OCI-LY3 (cell line): ENCODE measurements around the gene ARHGAP8.
A peak's percentile ranks its signal among the peaks of the same experiment; 100 is the strongest.

ENCODE experiments used
- H2AFZ ChIP-seq: fragments of 200-600, 300-600 bp; shearing (Covaris generic); 2 replicates; pipeline ENCODE4 v1.6.0; 2014; ENCODE audit warnings: antibody characterized with exemption, low read depth, low read length
- H3K27ac ChIP-seq: fragments of 200-600, 300-600 bp; sonication (generic); 2 replicates; pipeline ENCODE4 v1.5.1; 2014; ENCODE audit warnings: mild to moderate bottlenecking, low read length, moderate library complexity, mixed read lengths
- H3K27me3 ChIP-seq: fragments of 200-600, 300-600 bp; sonication (generic); 2 replicates; pipeline ENCODE4 v1.6.1; 2014; ENCODE audit warnings: low read depth, low read length, mixed read lengths
- H3K36me3 ChIP-seq: fragments of 200-600, 300-600 bp; sonication (generic); replicated peaks from 2 replicates; pipeline ENCODE3; 2014; ENCODE audit warnings: low read depth, low read length, mixed read lengths
- H3K4me1 ChIP-seq: fragments of 300-600, 200-600 bp; sonication (generic); 2 replicates; pipeline ENCODE4 v1.6.1; 2014; ENCODE audit warnings: low read length, mixed read lengths
- H3K4me2 ChIP-seq: fragments of 200-600, 300-600 bp; sonication (generic); 2 replicates; pipeline ENCODE4 v1.6.1; 2014; ENCODE audit warnings: low read length, mixed read lengths
- H3K4me3 ChIP-seq: fragments of 300-600, 200-600 bp; sonication (generic); 2 replicates; pipeline ENCODE4 v1.5.1; 2014; ENCODE audit warnings: antibody characterized with exemption, mild to moderate bottlenecking, low read length, moderate library complexity
- H3K79me2 ChIP-seq: fragments of 300-600, 200-600 bp; shearing (Covaris generic); 2 replicates; pipeline ENCODE4 v1.6.1; 2014; ENCODE audit warnings: mild to moderate bottlenecking, low read length, mixed read lengths
- H3K9ac ChIP-seq: fragments of 300-600, 200-600 bp; shearing (Covaris generic); 2 replicates; pipeline ENCODE4 v1.6.0; 2014; ENCODE audit warnings: mild to moderate bottlenecking, low read length, moderate library complexity
- H3K9me3 ChIP-seq: fragments of 200-600, 300-600 bp; shearing (Covaris generic); 2 replicates; pipeline ENCODE4 v1.6.1; 2014; ENCODE audit warnings: low read length, mixed read lengths; ENCODE audit not compliant: insufficient read depth
- H4K20me1 ChIP-seq: fragments of 200-600, 300-600 bp; sonication (generic); 2 replicates; pipeline ENCODE4 v1.6.1; 2016; ENCODE audit warnings: low read length, mixed read lengths; ENCODE audit not compliant: insufficient read depth
- EZH2phosphoT487 ChIP-seq: fragments of 200-600 bp; shearing (Covaris generic); IDR thresholded peaks from 2 replicates; pipeline ENCODE4 v1.6.1; 2018; ENCODE audit warnings: antibody characterized with exemption, mixed run types, low read depth
- TF ChIP-seq, protein P1 (sequence below): fragments of 200-600, 300-600 bp; sonication (generic); IDR thresholded peaks from 2 replicates; pipeline ENCODE4 v1.5.1; 2014; ENCODE audit warnings: antibody characterized with exemption, low read length, low read depth

ARHGAP8 gene

DNA sequence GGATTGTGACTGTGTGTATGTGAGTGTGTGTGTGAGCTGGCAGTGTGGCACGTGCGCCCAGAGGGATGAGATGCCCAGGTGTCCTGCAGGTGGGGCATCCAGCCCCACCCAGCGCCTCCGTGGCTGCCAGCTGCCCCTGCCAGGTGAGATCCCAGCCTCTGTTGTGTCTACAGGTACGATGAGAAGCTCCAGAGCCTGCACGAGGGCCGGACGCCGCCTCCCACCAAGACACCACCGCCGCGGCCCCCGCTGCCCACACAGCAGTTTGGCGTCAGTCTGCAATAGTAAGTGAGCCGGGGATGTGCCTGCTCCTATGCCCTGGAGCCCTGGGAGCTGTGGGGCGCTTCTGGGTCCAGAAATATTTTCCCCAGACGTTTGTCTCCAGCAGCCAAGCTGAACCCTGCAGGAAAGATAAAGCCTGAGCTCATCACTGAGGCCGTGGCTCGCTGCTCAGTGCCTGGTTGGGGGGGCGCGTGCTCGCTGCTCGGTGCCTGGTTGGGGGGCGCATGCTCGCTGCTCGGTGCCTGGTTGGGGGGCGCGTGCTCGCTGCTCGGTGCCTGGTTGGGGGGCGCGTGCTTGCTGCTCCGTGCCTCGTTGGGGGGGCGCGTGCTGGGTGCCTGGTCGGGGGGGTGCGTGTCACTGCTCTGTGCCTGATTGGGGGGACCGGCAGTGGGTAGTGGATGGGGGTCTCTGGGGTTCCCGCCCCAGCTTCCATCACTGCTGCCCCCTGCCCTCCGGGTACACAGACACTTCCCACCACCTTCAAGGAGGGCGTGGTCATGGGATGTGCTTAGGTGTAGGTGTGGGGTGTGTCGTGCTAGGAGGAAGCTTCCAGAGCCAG lies 73.2 kb downstream of the ARHGAP8 start:
- Histone ChIP-seq H3K9ac (no peak overlapping the region), H3K4me2 (no peak overlapping the region), H2AFZ (no peak overlapping the region), H3K79me2 (no peaks in the 10 kb centered on the region), H3K4me1 (no peaks in the 10 kb centered on the region), H3K36me3 (no peaks in the 10 kb centered on the region), H3K9me3 (no peaks in the 10 kb centered on the region), H3K4me3 (no peak overlapping the region), H3K27me3 (no peaks in the 10 kb centered on the region), H4K20me1 (no peaks in the 10 kb centered on the region), H3K27ac (no peak overlapping the region)
- TF ChIP-seq, protein P1, sequence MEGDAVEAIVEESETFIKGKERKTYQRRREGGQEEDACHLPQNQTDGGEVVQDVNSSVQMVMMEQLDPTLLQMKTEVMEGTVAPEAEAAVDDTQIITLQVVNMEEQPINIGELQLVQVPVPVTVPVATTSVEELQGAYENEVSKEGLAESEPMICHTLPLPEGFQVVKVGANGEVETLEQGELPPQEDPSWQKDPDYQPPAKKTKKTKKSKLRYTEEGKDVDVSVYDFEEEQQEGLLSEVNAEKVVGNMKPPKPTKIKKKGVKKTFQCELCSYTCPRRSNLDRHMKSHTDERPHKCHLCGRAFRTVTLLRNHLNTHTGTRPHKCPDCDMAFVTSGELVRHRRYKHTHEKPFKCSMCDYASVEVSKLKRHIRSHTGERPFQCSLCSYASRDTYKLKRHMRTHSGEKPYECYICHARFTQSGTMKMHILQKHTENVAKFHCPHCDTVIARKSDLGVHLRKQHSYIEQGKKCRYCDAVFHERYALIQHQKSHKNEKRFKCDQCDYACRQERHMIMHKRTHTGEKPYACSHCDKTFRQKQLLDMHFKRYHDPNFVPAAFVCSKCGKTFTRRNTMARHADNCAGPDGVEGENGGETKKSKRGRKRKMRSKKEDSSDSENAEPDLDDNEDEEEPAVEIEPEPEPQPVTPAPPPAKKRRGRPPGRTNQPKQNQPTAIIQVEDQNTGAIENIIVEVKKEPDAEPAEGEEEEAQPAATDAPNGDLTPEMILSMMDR = no peak
- no peak for TF ChIP-seq EZH2phosphoT487

DNA sequence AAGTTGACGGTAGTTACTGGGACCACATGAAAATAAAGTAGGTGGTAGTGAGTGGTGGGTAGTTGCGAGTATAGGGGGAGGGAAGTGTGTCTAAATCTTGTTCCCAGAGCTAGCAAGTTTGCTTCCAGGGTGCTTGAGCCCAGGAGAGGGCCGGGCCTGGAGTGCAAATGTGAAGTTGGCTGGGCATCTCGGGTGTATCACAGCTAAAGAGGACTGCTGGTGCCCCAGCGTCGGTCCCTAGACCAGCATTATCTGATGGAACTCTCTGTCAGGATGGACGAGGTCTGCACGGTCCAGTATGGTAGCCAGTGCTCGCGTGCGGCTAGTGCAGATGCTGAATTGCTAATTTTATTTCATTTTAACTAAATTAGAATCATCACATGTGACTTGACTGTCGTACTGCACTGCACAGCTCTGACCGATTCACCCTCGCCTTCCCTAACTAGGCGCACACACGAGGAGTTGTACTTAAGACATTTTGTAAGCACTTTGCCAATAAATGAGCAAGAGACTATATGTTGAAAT lies 75.4 kb downstream of the ARHGAP8 start:
- no peak overlapping the region for H3K4me2 ChIP-seq
- no peak overlapping the region for H3K9ac ChIP-seq
- H3K79me2 ChIP-seq = no peaks in the 10 kb centered on the region
- no peak overlapping the region for H2AFZ ChIP-seq
- H4K20me1 ChIP-seq = no peaks in the 10 kb centered on the region
- H3K27me3 ChIP-seq = 0 out of 2 replicates have a peak, but pooled peaks cover 3% of the 10 kb centered on the region
- H3K4me3 ChIP-seq = no peak overlapping the region
- H3K27ac ChIP-seq = no peak overlapping the region
- no peaks in the 10 kb centered on the region for H3K4me1 ChIP-seq
- TF ChIP-seq EZH2phosphoT487 = no peak
- TF ChIP-seq, protein P1 = no peak
- no peaks in the 10 kb centered on the region for H3K36me3 ChIP-seq
- H3K9me3 ChIP-seq = 0 out of 2 replicates have a peak, but pooled peaks cover 3% of the 10 kb centered on the region

DNA sequence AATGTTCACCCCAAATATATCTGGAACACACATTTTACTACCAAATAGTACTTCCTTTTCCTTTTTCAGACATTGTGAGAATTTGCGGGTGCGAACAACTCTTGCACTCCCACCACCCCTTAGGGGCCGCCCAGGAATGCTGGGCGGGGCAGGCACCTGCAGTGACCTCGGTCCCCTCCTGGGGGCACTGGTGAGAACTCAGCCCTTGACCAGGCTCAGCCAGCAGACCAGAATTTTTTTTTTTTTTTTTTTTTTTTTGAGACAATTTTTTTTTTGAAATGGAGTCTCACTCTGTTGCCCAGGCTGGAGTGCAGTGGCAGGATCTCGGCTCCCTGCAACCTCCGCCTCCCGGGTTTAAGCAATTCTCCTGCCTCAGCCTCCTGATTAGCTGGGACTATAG lies 75.8 kb downstream of the ARHGAP8 start:
- Histone ChIP-seq H3K4me3 (no peak overlapping the region), H3K4me2 (no peak overlapping the region), H2AFZ (no peak overlapping the region), H4K20me1 (no peaks in the 10 kb centered on the region), H3K4me1 (no peaks in the 10 kb centered on the region), H3K27ac (no peak overlapping the region), H3K9me3 (0 out of 2 replicates have a peak, but pooled peaks cover 3% of the 10 kb centered on the region), H3K79me2 (no peaks in the 10 kb centered on the region), H3K36me3 (no peaks in the 10 kb centered on the region), H3K9ac (no peak overlapping the region), H3K27me3 (0 out of 2 replicates have a peak, but pooled peaks cover 3% of the 10 kb centered on the region)
- no peak for TF ChIP-seq EZH2phosphoT487
- TF ChIP-seq, protein P1 = peak; percentile 53

DNA sequence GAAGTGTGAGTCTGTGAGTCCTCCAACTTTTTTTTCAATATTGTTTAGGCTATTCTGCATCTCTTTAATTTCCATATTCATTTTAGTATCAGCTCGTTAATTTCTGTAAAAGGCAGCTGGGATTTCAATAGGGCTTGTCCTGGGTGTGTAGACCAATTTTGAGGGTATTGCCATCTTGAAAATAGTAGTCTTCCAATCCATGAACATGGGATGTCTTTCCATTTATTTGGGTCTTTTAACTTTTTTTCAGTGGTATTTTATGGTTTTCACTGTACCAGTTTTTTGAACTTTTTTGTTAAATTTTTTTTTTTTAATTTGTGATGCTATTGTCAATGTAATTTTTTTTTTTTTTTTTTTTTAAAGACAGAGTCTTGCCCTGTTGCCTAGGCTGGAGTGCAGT lies 79.5 kb downstream of the ARHGAP8 start:
- H3K79me2 ChIP-seq = no peaks in the 10 kb centered on the region
- H3K4me3 ChIP-seq = no peak overlapping the region
- no peaks in the 10 kb centered on the region for H4K20me1 ChIP-seq
- H3K4me2 ChIP-seq = no peak overlapping the region
- H2AFZ ChIP-seq = no peak overlapping the region
- H3K9me3 ChIP-seq = peaks cover 9% of the 10 kb centered on the region
- TF ChIP-seq EZH2phosphoT487 = no peak
- TF ChIP-seq, protein P1 = no peak
- no peaks in the 10 kb centered on the region for H3K4me1 ChIP-seq
- H3K36me3 ChIP-seq = peaks cover 3% of the 10 kb centered on the region
- H3K27ac ChIP-seq = no peak overlapping the region
- H3K9ac ChIP-seq = no peak overlapping the region
- H3K27me3 ChIP-seq = peaks cover 6% of the 10 kb centered on the region; the same call in 1 of the 2 replicates
